HG03571 (cell line): Measurements from ENCODE around the gene TNS4.

ENCODE experiments used
- ATAC-seq: cut with Tn5 transposase; IDR thresholded peaks from one replicate; pipeline ENCODE4 v1.9.1; 2021; ENCODE audit not compliant: unreplicated experiment

Gene TNS4

GRCh38 chr17:40443196-40443987 lies 58.0 kb downstream of the TNS4 start, which contains the start of gene IGFBP4:
Gene IGFBP4 (plus strand): TSS chr17:40443450. CDS start chr17:40443736, 286 bp downstream.
- ATAC-seq: no peak

GRCh38 chr17:40442392-40443195 lies 58.8 kb downstream of the TNS4 start:
- no peak for ATAC-seq

GRCh38 chr17:40440166-40440565 lies 61.3 kb downstream of the TNS4 start:
- no peak for ATAC-seq

GRCh38 chr17:40437095-40437732 lies 64.2 kb downstream of the TNS4 start:
- no peak for ATAC-seq

GRCh38 chr17:40436636-40437035 lies 64.8 kb downstream of the TNS4 start:
- ATAC-seq: no peak

GRCh38 chr17:40433551-40434415 lies 67.6 kb downstream of the TNS4 start:
- ATAC-seq: no peak

- ATAC-seq: no peak
These were observed 68.4 kb downstream of the TNS4 start for GRCh38 chr17:40432864-40433528.

- ATAC-seq: no peak
These were observed 70.2 kb downstream of the TNS4 start for GRCh38 chr17:40431231-40431602.

- no peak for ATAC-seq
These were observed 70.9 kb downstream of the TNS4 start for GRCh38 chr17:40430272-40431230.

- no peak for ATAC-seq
These were observed 74.4 kb downstream of the TNS4 start for GRCh38 chr17:40427002-40427491.
